Superior temporal gyrus (tissue), 1 donor: Measurements from ENCODE around the gene NFE2L1.
"Not testable (repeated sequence)": the region's sequence is repeated elsewhere in the genome, so short reads cannot be mapped to it uniquely, and the experiment has no call there.

ENCODE experiments used
- DNase-seq: peaks from one replicate; pipeline ENCODE4 v3.0.0-alpha.2; 2016; ENCODE audit errors: extremely low spot score

NFE2L1 gene

GRCh38 chr17:48023400-48024148 is 24.6 kb upstream of the NFE2L1 start:
- DNase-seq, result peak; percentile 87

GRCh38 chr17:48024149-48025039 is 23.8 kb upstream of the NFE2L1 start:
- no peak for DNase-seq

- DNase-seq, result peak; percentile 95
Observed at GRCh38 chr17:48025040-48025903, 22.9 kb upstream of the NFE2L1 start.

- DNase-seq, result no peak
Observed at GRCh38 chr17:48025904-48026501, 22.2 kb upstream of the NFE2L1 start.

GRCh38 chr17:48026502-48027321 is 21.4 kb upstream of the NFE2L1 start:
- DNase-seq, result peak; percentile 80

GRCh38 chr17:48027322-48027981 is 20.7 kb upstream of the NFE2L1 start:
- DNase-seq, result no peak

- no peak for DNase-seq
Observed at GRCh38 chr17:48028736-48029135, 19.4 kb upstream of the NFE2L1 start.

- DNase-seq, result no peak
Observed at GRCh38 chr17:48030531-48030930, 17.6 kb upstream of the NFE2L1 start.

- no peak for DNase-seq
Observed at GRCh38 chr17:48031966-48032365, 16.2 kb upstream of the NFE2L1 start.

- DNase-seq, result not testable (repeated sequence)
Observed at GRCh38 chr17:48034734-48035133, 13.4 kb upstream of the NFE2L1 start.

GRCh38 chr17:48036693-48037035 is 11.5 kb upstream of the NFE2L1 start:
- DNase-seq, result no peak

GRCh38 chr17:48037036-48037837 is 10.9 kb upstream of the NFE2L1 start, which contains the start of gene COPZ2:
Gene COPZ2 (minus strand): TSS chr17:48037797. CDS start chr17:48037777, 20 bp downstream.
- no peak for DNase-seq

- DNase-seq, result no peak
Observed at GRCh38 chr17:48037838-48038323, 10.3 kb upstream of the NFE2L1 start.

GRCh38 chr17:48038687-48039086 is 9.5 kb upstream of the NFE2L1 start:
- DNase-seq, result no peak

GRCh38 chr17:48043176-48043575 is 5.0 kb upstream of the NFE2L1 start:
- no peak for DNase-seq

- DNase-seq, result no peak
Observed at GRCh38 chr17:48044851-48045250, 3.3 kb upstream of the NFE2L1 start.

GRCh38 chr17:48045316-48046001 is 2.7 kb upstream of the NFE2L1 start:
- no peak for DNase-seq

- no peak for DNase-seq
Observed at GRCh38 chr17:48046296-48046695, 1.9 kb upstream of the NFE2L1 start.
